HG03025 (cell line): ENCODE results near the gene CPD.
"Not testable (repeated sequence)": the region's sequence is repeated elsewhere in the genome, so short reads cannot be mapped to it uniquely, and the experiment has no call there.

ENCODE experiments used
- ATAC-seq: cut with Tn5 transposase; IDR thresholded peaks from one replicate; pipeline ENCODE4 v1.9.1; 2021; ENCODE audit warnings: mild to moderate bottlenecking, moderate library complexity; ENCODE audit not compliant: unreplicated experiment, low FRiP score

Gene CPD

DNA sequence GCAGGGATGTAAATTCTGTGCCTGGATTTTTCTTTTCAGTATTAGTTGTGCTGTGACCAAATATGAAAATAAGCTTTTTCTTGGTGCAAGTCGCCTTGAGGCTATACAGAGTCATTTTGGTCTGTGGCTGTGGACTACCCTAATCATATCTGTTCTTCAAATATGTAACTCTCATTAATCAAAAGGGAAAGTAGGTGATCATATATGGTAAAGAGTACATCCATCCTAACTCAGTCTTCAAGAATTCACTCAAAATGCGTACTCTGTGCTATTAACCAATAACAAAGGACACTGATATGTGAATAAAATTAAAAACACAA, 2.6 kb downstream of the CPD start:
- no peak for ATAC-seq

DNA sequence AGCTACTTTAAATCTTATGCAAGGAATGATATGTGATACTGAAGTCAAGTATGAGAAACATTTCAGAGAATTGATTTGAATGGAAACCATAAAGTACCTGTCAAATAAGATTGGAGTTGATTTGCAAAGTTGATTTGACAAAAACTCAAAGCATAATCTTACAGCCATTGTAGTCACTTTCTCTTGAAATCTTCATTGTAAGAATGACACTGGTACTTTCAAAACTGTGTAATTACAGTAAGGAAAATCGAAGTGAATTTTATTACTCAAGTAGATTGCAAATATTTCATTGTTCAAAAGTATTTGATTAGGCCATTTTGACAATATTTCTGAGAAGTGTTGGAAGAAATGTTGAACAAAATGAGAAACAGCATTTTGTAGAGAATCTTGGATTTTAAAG, 3.6 kb downstream of the CPD start:
- no peak for ATAC-seq

DNA sequence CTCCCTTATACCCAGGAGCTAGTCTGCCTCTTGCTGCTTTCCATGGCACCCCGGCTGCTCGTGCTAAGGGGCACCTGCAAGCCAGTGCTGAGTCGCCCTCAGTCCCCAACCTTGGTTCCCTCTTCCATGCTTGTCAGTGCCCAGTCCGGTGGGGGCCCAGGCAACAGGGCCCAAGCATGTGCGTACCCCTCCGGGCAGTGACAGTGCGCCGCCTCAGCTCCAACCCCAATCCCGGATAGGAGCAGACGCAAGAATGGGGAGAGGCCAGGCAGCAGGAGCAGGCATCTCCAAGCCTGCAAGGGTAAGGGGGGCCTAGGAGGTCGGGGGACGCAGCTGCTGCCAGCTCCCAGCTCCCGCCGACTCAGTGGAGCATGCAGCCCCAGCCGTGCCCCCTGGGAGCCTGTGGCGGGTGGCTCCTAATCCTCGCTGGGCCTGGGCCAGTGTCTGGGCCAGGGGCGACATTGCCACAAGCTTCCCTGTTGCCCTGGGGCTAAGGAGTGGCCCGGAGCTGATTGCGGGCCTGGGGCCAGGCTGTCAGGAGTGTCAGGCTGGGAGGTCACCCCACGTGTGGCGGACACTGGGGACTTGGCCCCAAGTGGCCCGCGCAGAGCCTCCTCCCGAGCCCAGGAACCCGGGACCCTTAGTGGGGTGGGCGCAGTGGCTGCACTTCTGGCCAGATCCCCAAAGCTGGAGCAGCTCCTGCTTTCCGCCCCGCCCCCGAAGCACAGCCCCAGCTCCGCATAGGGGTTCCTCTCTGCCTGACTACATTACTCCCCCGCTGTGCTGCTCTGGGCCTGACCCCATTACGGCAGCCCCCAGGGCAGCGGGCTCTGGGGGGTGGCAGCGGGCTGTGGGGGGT, 9.8 kb downstream of the CPD start:
- no peak for ATAC-seq

GRCh38 chr17:30389756-30390300, 11.1 kb downstream of the CPD start:
- no peak for ATAC-seq

DNA sequence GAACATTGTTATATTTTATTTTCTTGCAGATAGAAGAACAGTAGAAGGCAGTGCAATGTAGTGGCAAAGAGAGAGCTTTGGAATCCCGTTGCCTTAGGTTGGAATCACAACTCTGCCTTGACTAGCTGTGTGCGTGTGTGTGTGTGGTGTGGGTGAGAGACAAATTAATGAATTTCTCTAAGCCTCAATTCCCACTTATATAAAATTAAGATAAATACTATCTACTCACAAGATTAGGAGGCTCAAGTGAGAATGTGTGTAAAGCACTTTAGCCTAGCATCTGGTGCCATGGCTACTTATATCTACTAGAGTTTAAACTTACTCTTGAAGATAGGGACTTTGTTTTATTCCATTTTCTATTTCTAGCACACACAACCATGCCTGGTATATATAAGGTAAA, 12.8 kb downstream of the CPD start:
- no peak for ATAC-seq

DNA sequence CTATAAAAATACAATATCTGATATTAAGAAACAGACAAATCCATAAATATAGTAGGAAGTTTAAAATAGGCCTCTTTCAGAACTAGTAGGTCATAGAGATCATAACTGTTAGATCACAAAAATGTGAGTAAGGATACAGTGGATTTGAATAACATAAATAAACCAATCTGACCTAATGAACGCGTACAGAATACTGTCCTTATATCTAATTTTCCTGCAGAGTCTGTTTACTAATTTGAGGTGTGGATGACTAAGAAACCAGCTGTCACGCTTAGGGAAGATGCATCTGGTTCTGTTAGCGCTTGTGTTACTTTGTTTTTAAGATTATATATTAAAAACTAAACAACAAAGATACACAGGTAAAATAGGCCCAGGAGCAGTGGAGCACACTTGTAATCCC, 14.8 kb downstream of the CPD start:
- no peak for ATAC-seq

GRCh38 chr17:30393911-30394867, 15.5 kb downstream of the CPD start:
- no peak for ATAC-seq

GRCh38 chr17:30395398-30396022, 16.8 kb downstream of the CPD start:
- ATAC-seq = no peak

DNA sequence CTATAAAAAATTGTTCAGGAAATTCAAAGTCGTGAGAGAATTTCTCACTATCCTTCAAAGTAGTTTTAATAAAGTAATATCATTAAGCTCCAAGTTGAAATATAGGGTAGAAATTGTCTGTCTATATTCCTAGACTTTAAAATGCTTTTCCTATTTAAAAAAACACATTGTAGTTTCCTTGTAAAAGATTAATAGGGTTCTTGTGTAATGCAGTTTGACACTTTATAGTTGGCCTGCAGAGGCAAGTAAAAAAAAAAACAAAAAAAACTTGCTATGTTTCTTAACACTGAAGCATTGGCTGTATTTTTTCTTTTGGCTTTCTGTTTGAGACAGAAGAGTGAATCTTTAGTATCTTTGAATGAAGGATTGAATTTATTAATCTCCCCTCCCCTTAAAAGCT, 17.4 kb downstream of the CPD start:
- ATAC-seq = no peak

DNA sequence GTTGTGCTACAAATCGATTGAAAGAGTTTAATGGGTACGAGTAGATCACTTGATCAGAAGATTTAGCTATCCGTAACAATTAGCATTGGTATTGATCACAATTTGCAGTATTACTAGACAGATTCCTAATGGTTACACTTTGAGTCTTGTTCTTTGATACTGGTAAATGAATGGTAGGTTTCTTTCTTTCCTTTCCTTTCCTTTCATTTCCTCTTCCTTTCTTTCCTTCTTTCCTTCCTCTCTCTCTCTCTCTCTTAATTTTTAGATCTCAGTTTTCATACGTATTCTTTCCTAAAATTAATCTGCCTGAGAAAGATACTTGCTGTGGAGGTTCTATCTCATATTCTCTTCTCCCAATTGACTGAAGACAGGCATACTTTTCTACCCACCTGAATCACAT, 17.9 kb downstream of the CPD start:
- no peak for ATAC-seq

DNA sequence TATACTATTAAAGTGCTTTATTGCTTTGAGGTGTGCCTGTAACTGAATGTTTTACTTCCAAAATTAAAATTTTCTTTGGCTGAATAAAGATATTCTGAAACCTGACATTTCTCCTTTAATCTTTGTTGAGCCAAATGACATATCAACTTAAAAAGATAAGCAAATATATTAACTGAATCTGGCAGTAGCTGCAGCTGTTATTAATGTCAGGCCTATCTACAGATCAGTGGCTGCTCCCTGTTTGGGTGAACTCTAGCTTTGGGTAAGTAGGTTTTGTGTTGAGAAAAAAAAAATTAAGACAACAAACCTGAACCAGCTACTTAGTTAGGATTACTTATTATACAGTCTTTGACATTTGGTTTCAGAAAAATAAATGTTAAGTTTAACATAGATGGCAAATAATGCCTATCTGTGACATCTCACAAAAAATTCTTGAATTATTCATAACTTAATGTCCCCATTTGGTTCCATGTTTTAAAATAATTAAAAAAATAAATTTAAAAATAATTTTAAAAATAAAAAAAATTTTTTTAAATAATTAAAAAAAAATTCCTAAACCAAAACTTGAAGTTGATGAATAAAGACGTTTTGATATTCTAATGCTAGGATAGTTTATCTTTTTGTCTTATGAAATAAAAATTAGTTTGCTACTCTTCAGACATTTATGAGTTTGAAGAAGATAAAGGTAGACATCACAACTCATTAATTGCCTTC, 19.8 kb downstream of the CPD start:
- ATAC-seq = no peak

- ATAC-seq = no peak
Observed at GRCh38 chr17:30401097-30401496, 22.4 kb downstream of the CPD start.

GRCh38 chr17:30405161-30405560, 26.4 kb downstream of the CPD start:
- ATAC-seq = no peak

DNA sequence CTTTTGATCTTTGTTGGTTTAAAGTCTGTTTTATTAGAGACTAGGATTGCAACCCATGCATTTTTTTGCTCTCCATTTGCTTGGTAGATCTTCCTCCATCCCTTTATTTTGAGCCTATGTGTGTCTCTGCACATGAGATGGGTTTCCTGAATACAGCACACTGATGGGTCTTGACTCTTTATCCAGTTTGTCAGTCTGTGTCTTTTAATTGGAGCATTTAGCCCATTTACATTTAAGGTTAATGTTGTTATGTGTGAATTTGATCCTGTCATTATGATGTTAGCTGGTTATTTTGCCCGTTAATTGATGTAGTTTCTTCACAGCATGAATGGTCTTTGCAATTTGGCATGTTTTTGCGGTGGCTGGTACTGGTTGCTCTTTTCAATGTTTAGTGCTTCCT, 31.9 kb downstream of the CPD start:
- ATAC-seq = not testable (repeated sequence)

DNA sequence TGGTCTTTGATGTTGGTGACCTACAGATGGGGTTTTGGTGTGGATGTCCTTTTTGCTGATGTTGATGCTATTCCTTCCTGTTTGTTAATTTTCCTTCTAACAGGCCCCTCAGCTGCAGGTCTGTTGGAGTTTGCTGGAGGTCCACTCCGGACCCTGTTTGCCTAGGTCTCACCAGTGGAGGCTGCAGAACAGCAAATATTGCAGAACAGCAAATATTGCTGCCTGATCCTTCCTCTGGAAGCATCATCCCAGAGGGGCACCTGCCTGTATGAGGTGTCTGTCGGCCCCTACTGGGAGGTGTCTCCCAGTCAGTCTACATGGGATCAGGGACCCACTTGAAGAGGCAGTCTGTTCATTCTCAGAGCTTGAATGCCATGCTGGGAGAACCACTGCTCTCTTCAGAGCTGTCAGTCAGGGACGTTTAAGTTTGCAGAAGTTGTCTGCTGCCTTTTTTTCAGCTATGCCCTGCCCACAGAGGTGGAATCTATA, 33.3 kb downstream of the CPD start:
- ATAC-seq = not testable (repeated sequence)

- no peak for ATAC-seq
Observed at GRCh38 chr17:30413109-30413508, 34.4 kb downstream of the CPD start.

- no peak for ATAC-seq
Observed at GRCh38 chr17:30414486-30414885, 35.8 kb downstream of the CPD start.

DNA sequence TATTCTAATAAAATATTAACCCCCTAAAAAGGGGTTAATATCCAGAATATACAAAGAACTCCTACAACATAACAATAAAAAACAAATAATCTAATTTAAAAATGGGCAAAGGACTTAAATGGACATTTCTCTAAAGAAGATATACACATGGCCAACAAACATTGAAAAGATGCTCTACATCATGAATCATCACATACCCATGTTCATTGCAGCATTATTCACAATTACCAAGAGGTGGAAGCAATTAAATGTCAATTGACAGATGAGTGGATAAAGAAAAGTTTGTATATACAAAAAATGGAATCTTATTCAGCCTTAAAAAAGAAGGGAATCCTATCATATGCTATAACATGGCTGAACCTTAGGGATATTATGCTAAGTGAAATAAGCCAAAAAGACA, 36.8 kb downstream of the CPD start:
- ATAC-seq = no peak

DNA sequence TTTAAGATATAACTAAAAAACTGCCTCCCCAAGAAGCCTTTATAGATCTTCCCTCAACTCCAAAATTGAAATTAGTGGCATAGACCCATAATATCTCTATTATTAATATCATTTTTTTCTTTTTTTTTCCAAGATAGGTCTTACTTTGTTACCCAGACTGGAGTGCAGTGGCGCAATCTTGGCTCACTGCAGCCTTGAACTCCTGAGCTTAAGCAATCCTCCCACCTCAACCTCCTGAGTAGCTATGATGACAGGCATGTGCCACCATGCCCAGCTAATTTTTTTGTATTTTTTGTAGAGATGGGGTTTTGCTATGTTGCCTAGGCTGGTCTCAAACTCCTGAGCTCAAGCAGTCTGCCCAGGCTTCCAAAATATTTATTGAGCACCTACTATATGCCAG, 39.3 kb downstream of the CPD start:
- ATAC-seq = not testable (repeated sequence)

- no peak for ATAC-seq
Observed at GRCh38 chr17:30421592-30421991, 42.9 kb downstream of the CPD start.
